ENCODE data around the gene EXOC4. TPM values are rescaled to one million over a fixed set of nuclear protein-coding genes. Genes with fewer than 3 reads are reported as not detected.
"Not testable (repeated sequence)": the region's sequence is repeated elsewhere in the genome, so short reads cannot be mapped to it uniquely, and the experiment has no call there.

Gene EXOC4
- 77.0 and 78.0 TPM in 2 replicates for total RNA-seq (2014; rRNA removed; shearing (Covaris generic))
- polyA plus RNA-seq (2014; cell fraction: nucleus; rRNA removed) = 16.6 and 18.3 TPM in 2 replicates

DNA sequence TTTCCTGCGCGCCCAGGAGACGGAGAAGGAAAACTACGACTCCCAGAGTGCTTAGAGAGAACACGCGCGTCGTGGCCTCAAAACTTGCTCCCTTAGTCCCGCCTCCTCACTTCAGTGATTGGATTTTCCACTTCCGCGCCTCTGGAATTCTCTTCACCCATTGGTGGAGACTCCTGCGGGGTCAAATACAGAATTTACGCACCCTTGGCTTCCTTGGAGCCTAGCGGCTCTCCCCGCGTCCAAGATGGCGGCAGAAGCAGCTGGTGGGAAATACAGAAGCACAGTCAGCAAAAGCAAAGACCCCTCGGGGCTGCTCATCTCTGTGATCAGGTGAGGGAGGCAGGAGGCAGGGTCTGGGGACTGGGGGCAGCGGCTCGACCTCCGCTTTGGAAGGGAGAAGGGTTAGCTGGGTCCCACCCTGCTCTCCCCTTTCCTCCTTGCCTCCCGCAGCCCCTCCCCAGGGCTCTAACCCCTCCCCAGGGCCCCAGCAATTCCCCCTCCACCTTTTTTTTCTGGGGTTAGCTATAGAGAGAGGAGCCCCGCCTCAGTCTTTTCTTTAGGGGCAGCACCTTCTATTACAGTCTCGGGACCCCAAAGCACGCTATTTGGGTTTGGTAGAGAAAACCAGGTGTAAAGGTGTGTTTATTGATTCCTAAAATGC, at the start of gene EXOC4:
Gene EXOC4 (plus strand): TSS at position 221 of the 661 bp plus-strand sequence.
- DNase-seq (ENCODE audit: extremely low read depth, low read depth) = peak; percentile 99

DNA sequence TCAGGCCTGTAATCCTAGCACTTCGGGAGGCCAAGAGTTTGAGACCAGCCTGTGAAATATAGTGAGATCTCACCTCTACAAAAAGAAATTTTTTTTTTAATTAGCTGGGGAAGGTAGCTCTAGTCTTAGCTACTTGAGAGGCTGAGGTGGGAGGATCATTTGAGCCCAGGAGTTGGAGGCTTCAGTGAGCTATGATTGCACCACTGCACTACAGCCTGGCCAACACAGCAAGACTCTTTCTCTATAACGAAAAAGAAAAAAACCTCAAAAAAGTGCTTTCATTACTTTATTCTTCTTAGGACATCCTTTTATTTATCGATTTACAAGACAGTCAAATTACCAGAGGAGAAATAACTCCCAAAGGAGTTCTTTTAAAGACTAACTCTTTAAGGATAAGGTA, 49.4 kb upstream of the EXOC4 start:
- no peak for DNase-seq (ENCODE audit: extremely low read depth, low read depth)

DNA sequence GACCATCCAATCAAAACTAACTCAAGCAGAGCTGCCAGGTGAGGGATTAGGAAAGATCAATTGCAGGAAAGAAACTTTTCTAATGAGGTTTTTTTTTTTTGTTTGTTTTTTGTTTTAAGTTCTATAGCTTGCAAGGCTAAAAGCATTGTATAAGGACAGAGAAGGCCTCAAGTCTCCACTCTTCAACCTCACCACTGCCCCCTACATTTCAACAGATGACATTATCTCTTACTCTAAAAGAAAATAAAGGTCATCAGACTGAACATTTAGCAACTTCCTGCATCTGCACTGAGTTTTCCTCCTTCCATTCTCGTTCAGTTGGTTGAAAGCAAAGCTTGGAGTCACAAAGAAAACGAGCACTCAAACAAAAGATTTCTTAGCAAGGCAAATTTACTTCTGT, 45.2 kb upstream of the EXOC4 start:
- DNase-seq (ENCODE audit: extremely low read depth, low read depth) = no peak

DNA sequence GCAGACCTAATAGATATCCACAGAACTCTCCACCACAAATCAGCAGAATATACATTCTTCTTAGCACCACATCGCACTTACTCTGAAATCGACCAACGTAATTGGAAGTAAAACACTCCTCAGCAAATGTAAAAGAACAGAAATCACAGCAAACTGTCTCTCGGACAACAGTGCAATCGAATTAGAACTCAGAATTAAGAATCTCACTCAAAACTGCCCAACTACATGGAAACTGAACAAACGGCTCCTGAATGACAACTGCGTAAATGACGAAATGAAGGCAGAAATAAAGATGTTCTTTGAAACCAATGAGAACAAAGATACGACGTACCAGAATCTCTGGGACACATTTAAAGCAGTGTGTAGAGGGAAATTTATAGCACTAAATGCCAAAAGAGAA, 42.1 kb upstream of the EXOC4 start:
- not testable (repeated sequence) for DNase-seq (ENCODE audit: extremely low read depth, low read depth)

DNA sequence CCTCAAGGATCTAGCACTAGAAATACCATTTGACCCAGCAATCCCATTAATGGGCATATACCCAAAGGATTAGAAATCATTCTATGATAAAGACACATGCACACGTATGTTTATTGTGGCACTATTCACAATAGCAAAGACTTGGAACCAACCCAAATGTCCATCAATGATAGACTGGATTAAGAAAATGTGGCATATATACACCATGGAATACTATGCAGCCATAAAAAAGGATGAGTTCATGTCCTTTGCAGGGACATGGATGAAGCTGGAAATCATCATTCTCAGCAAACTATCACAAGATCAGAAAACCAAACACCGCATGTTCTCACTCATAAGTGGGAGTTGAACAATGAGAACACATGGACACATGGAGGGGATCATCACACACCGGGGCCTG, 39.1 kb upstream of the EXOC4 start:
- DNase-seq (ENCODE audit: extremely low read depth, low read depth) = not testable (repeated sequence)

DNA sequence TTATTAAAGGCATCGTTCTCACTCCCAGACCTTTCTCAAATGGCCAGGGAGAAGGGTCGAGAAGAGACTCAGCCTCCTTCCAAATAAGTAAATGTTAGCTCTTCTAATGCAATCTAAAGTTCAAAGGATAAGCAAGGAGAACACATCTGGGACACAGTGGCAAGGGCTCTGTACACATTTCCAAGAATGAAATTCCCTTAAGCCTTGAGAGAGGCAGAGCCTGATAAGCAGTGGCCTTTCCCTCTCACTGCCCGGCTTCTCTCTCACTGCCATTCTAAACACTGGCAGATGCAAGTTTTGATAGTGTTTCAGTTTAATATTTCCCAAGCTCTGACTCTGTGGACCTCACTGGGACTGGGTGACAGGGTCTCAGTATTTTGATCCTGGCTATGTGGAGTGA, 35.1 kb upstream of the EXOC4 start:
- DNase-seq (ENCODE audit: extremely low read depth, low read depth) = no peak

DNA sequence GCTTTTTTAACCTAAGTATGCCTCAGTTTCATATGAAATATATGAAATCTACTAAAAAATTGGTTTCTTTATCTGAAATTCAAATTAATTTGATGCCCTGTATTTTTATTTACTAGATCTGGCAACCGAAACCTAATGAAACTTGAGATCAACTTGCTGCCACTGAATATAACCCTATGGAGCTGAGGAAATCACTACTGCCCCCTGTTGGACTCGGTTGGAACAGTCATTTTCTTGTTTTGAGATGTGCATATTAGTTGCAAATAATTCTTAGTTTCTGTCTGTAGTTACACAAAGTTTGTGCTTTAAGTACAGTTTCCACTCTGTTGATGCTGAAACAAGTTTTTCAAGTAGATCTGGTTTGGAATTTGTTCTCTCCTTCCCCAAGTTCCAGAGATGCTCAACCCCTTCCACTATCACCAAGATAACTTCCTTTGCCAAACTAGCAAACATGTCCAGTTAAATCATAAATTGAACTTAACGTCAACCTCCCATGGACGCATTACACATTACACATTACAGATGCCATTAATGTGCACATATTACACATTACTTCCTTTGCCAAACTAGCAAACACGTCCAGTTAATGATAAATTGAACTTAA, 22.2 kb upstream of the EXOC4 start:
- peak; percentile 50 for DNase-seq (ENCODE audit: extremely low read depth, low read depth)

DNA sequence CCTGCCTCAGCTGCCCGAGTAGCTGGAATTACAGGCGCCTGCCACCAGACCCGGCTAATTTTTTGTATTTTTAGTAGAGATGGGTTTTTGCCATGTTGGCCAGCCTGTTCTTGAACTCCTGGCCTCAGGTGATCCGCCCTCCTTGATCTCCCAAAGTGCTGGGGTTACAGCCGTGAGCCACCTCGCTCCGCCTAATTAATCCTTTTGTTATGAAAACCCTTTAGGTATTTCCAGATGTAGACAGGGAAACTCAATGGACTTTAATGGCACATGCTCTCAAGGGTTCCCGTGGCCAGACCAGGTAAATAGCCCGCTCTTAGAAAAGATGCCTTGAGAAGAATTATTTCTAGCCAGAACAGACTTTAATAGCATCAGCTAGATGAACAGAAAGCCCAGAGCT, 19.7 kb upstream of the EXOC4 start:
- DNase-seq (ENCODE audit: extremely low read depth, low read depth) = no peak

DNA sequence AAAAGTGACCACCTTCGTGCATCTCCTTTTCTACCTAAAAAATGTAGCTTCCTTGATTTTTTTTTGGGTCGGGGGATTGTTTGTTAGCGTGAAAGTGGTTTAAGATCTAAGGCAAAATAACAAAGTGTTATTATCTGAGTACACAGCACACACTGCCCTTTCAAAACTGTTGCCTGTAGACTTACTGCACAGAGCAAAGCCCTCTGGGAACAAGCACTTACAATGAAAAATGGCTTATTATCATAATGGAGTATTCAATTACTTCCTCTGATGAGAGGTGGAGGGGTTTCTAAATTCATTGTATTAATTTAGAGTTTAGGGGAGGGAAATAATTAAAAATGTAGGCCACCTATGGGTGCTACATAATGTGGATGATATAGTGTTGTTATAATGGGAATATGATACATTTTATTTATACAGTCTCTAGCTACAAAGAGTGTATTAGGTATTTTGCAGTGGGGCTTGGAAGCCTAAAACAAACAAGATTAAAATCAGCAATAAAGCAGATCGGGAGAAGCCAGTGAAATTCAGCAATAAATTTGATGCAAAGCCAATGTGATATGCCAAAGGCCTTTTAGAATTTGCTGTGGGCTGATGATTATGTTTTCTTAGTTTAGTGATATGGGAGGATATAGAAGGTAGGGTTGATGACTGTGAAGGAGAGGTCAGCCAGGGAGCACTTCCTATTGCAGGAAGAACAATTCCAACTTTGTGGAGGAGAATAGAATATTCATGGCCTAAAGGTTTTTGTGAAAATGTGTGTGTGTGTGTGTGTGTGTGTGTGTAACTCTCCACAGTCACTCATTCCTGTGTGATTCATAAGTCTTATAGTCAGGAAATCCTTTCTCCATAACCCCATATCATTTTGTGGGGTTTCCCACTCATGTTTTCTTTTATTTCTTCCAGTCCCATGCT, 17.7 kb upstream of the EXOC4 start:
- no peak for DNase-seq (ENCODE audit: extremely low read depth, low read depth)

DNA sequence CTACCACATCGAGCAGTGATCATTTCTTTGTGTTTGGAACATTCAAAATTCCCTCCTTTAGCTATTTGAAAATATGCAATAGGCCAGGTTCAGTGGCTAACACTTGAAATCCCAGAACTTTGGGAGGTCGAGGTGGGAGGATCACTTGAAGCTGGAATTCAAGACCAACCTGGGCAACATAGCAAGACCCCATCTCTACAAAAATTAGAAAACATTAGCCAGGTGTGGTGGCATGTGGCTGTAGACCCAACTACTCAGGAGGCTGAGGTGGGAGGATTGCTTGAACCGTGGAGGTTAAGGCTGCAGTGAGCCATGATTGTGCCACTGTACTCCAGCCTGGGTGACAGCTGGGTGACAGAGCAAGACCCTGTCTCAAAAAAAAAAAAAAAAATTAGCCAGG, 15.3 kb upstream of the EXOC4 start:
- DNase-seq (ENCODE audit: extremely low read depth, low read depth) = no peak

DNA sequence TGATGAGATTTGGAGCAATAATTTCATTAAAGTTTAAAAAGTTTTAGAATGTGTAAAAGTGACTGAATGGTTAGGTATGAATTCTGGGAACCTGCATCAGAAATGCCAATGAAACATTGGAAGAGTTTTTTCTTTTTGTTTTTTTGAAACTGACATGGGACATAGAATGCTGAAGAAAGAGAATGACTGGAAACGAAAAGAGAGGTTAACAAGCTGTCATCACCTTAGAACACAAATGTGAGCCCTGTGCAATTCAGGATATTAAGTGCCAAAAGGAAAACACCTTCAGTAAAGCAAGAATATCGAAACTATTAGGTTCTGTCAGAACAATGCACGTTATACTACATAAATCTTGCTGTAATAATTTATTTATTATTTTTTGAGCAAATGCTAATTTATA, 12.6 kb upstream of the EXOC4 start:
- no peak for DNase-seq (ENCODE audit: extremely low read depth, low read depth)

DNA sequence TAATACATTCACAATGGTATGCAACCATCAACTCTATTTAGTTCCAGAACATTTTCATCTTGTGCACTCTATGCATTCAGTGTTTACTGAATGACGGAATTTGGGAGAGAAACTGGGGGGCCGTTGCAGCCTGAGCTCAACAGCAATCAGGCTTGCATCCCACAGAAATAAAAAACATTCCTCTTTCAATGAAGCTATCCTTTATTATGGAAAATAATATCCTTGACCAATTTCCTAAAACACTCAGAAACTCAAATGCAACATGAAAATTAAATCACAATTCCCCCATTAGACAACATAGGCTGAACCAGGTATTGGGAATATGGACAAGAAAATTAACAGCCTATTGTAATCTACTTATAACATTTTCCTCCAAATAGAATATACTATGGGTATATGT, 6.3 kb upstream of the EXOC4 start:
- no peak for DNase-seq (ENCODE audit: extremely low read depth, low read depth)

DNA sequence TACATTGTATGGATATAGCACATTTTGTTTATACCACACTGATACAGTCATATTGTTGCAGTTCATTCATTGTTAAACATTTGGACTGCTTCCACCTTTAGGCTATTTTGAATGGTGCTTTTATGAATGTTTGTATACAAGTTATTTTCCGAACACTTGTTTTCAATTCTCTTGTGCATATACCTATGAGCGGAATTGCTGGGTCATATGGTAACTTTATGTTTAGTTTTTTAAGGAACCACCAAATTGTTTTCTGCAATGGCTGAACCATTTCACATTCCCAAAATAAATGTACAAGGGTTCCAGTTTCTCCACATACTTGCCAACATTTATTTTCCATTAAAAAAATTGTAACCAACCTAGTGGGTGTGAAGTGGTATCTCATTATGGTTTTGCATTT, 4.0 kb upstream of the EXOC4 start:
- no peak for DNase-seq (ENCODE audit: extremely low read depth, low read depth)

DNA sequence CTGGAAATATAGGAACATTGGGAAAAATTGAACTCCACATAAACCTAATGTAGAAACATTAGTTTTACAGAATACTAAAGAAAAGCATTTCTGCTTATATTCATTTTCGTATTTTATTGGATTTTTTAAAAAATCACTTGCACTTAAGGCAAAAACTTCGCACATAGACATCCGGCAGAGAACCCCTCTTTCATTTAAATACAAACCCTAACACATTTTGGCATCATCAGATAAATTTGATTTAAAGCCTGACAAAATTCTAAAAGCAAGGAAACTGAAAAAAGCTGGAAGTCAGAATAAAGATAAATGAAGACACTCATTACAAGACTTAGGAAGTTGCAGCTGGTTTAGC, 396 bp upstream of the EXOC4 start:
- no peak for DNase-seq (ENCODE audit: extremely low read depth, low read depth)

DNA sequence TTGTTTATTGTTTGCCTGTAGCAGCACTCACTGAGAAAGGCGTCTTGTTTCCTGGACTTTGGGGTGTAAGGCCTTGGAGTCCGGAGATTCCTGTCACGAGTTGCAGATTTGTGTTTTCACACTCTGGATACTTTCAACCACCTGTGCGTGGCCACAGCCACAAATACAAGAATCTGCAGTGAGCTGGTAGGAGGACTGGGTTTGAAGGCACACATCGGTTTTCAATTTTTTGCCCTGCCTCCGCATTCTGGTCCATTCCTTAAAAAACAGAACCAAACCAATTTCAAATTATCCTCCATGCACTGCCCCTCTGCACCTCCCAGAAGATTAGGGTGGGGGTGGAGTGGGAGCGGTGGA, 619 bp downstream of the EXOC4 start:
- no peak for DNase-seq (ENCODE audit: extremely low read depth, low read depth)

DNA sequence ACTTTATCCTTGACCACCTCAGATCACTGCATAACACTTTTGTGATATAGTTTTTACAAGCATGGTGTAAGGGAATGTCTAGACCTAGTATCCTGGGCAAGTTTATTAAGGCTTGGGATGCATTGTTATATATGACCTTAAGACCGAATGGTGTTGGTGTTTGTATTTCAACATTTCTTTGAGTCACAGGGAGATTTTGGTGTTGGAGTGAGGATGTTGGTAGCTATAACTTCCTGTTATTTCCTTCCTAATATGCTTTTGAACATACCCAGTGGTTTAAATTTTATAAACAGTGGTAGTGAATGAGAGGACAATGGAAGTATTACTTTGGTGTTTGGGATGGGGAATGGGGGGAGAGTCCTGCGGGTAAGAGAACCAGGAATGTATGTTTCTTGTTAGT, 2.6 kb downstream of the EXOC4 start:
- DNase-seq (ENCODE audit: extremely low read depth, low read depth) = no peak

DNA sequence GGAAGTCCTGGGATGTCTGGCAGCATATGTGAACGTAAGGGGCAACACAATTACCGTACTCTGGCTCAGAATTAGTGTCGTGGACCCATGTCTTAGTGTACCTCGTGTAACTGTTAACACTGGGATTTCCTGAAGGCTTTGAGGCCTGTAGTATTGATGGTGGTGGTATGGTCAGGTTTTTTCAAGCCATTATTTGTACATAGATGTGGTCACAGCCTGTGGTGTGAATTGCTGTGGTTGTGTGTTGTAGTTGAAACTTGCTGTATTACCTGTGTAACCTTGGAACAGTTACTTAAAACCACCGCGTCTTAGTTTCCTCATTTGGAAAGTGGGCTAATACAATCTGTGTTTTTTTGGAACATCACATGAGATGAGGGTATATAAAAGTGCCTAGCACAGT, 5.3 kb downstream of the EXOC4 start:
- DNase-seq (ENCODE audit: extremely low read depth, low read depth) = no peak

DNA sequence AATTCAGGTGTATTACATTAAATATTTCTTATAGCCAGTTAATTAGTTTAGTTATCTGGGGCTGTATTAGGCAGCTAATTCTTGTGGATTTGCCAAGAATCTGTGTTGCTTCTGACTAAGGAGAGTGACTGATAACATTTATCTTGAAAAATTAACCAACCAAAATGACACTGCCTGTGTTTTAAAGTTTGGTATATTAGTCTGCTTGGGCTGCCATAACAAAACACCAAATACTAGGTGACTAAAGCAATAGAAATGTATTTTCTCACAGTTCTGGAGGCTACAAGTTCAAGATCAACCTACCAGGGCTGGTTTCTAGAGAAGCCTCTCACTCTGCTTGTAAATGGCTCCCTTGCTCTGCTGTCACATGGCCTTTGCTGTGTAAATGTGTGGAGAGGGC, 12.9 kb downstream of the EXOC4 start:
- no peak for DNase-seq (ENCODE audit: extremely low read depth, low read depth)

DNA sequence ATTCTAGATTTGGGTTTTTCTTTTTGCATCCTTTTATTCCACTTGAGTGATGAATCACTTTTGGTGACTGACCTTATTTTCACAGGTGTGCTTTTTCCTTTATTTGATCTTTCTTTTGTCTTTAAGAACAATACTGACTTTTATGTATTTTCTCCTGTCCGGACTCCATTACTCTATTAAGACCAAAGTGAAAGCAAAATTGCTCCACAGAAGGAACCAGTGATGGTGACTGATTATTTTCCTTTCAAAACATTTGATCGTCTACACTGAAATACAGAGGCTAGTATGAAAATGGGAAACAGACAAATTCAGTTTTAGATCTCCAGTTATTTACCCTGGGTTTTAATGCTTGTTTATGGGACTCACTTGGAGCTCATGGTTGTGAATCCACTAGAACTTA, 15.5 kb downstream of the EXOC4 start:
- DNase-seq (ENCODE audit: extremely low read depth, low read depth) = no peak

DNA sequence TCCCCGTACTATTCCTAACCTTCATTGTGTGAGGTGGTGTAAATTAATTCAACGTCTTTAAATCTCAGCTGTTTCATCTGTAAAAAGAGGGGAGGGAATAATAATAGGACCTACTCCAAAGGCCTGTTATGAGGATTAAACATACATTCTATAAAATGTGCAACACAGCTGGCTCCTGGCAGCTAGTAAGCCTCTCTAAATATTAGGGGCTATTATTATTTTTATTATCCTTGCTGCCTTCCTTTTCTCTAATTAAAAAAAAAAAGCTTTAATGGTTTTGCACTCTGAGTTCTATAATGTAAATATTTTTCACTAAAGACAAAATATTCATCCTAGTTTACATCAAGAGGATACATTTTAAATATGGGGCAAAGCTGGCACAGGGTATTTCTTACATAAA, 19.5 kb downstream of the EXOC4 start:
- DNase-seq (ENCODE audit: extremely low read depth, low read depth) = no peak

DNA sequence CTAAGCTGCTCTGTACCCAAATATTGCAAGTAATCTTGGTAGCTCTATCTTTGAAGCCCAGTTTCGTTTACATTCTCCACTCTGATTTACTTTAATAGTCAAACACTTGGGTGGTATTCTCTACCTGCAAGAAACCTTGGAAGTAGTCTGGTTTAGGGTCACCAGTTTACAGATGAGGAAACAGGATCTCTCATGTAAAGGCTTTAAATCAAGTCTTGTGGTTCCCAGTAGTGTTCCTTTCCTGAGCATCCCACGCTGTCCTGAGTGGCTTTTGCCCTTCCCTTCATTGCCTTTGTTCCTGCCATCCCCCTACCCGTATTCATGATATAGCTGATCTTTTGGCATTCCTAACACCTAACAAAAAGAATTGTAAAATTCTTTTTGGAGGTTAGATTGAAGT, 20.3 kb downstream of the EXOC4 start:
- no peak for DNase-seq (ENCODE audit: extremely low read depth, low read depth)

DNA sequence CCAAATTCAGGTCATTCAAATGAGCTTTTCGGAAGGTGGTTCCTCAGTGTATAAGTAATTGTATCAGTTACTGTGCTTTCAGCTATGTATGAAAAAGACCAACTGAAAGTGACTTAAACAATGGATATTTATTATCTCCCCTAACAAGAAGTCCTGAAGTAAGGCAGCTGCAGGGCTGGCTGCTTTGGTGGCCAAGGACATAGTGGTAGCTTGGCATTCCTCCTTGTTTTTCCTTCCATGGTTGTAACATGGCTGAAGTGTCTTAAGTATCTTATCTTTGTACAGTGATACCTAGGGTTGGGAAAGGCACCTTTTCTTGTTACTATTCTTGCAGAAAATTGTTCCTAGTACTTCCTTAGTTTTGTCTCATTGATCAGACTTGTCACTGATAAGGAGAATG, 21.4 kb downstream of the EXOC4 start:
- no peak for DNase-seq (ENCODE audit: extremely low read depth, low read depth)

Data from NCI-H460 (cell line).